Measurements from ENCODE around the gene AQR. TPM values are rescaled to one million over a fixed set of nuclear protein-coding genes. Genes with fewer than 3 reads are reported as not detected.

AQR gene
- total and polyA plus RNA-seq, 10 of the 15 experiments (the other 5 are each of a cell fraction or from before 2014, with no cell fraction given), result 18.2 to 53.5 (median 32.6) TPM

- TF ChIP-seq REST (IDR thresholded peaks at IDR 0.05; ENCODE audit: low read depth, low read length), result no peak
- TF ChIP-seq ZSCAN29 (IDR thresholded peaks at IDR 0.05), result no peak
- TF ChIP-seq SKIL (IDR thresholded peaks at IDR 0.05; ENCODE audit: low read depth, poor library complexity, severe bottlenecking), result no peak
- TF ChIP-seq, protein P1, sequence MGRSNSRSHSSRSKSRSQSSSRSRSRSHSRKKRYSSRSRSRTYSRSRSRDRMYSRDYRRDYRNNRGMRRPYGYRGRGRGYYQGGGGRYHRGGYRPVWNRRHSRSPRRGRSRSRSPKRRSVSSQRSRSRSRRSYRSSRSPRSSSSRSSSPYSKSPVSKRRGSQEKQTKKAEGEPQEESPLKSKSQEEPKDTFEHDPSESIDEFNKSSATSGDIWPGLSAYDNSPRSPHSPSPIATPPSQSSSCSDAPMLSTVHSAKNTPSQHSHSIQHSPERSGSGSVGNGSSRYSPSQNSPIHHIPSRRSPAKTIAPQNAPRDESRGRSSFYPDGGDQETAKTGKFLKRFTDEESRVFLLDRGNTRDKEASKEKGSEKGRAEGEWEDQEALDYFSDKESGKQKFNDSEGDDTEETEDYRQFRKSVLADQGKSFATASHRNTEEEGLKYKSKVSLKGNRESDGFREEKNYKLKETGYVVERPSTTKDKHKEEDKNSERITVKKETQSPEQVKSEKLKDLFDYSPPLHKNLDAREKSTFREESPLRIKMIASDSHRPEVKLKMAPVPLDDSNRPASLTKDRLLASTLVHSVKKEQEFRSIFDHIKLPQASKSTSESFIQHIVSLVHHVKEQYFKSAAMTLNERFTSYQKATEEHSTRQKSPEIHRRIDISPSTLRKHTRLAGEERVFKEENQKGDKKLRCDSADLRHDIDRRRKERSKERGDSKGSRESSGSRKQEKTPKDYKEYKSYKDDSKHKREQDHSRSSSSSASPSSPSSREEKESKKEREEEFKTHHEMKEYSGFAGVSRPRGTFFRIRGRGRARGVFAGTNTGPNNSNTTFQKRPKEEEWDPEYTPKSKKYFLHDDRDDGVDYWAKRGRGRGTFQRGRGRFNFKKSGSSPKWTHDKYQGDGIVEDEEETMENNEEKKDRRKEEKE (IDR thresholded peaks at IDR 0.05), result no peak
- TF ChIP-seq, protein P2, sequence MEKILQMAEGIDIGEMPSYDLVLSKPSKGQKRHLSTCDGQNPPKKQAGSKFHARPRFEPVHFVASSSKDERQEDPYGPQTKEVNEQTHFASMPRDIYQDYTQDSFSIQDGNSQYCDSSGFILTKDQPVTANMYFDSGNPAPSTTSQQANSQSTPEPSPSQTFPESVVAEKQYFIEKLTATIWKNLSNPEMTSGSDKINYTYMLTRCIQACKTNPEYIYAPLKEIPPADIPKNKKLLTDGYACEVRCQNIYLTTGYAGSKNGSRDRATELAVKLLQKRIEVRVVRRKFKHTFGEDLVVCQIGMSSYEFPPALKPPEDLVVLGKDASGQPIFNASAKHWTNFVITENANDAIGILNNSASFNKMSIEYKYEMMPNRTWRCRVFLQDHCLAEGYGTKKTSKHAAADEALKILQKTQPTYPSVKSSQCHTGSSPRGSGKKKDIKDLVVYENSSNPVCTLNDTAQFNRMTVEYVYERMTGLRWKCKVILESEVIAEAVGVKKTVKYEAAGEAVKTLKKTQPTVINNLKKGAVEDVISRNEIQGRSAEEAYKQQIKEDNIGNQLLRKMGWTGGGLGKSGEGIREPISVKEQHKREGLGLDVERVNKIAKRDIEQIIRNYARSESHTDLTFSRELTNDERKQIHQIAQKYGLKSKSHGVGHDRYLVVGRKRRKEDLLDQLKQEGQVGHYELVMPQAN (conservative IDR thresholded peaks at IDR 0.05), result no peak
- TF ChIP-seq ZZZ3 (IDR thresholded peaks at IDR 0.05; ENCODE audit: control insufficient read depth, insufficient read length, low read depth), result no peak
- no peak for TF ChIP-seq RAD51 (IDR thresholded peaks at IDR 0.05)
- TF ChIP-seq ZBED1 (IDR thresholded peaks at IDR 0.05; ENCODE audit: borderline replicate concordance), result no peak
- no peak for TF ChIP-seq MEF2B (IDR thresholded peaks at IDR 0.05; ENCODE audit: partially characterized antibody, poor library complexity, severe bottlenecking)
- TF ChIP-seq, protein P3, sequence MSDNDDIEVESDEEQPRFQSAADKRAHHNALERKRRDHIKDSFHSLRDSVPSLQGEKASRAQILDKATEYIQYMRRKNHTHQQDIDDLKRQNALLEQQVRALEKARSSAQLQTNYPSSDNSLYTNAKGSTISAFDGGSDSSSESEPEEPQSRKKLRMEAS (IDR thresholded peaks at IDR 0.05; ENCODE audit: low read depth, low read length), result no peak
- TF ChIP-seq ATF7 (IDR thresholded peaks at IDR 0.05; ENCODE audit: low read depth), result no peak
These were observed 36.4 kb upstream of the AQR start (continued) for GRCh38 chr15:35005933-35006332.

Data from GM12878 (cell line).